Measurements from ENCODE around the gene ITGAV.

Gene ITGAV

GRCh38 chr2:186575302-186575701, 14.6 kb upstream of the ITGAV start:
- DNase-seq (ENCODE audit: low spot score): peak; percentile 37

GRCh38 chr2:186575856-186576255, 14.0 kb upstream of the ITGAV start:
- no peak for DNase-seq (ENCODE audit: low spot score)

- no peak for DNase-seq (ENCODE audit: low spot score)
These were observed 13.2 kb upstream of the ITGAV start for GRCh38 chr2:186576614-186577013.

- no peak for DNase-seq (ENCODE audit: low spot score)
These were observed 7.2 kb upstream of the ITGAV start for GRCh38 chr2:186582698-186583097.

- DNase-seq (ENCODE audit: low spot score): no peak
These were observed 5.8 kb upstream of the ITGAV start for GRCh38 chr2:186584053-186584452.

- DNase-seq (ENCODE audit: low spot score): no peak
These were observed 1.4 kb upstream of the ITGAV start for GRCh38 chr2:186588421-186588820.

GRCh38 chr2:186588940-186589611, 780 bp upstream of the ITGAV start:
- no peak for DNase-seq (ENCODE audit: low spot score)

- DNase-seq (ENCODE audit: low spot score): peak; percentile 45
These were observed 498 bp downstream of the ITGAV start for GRCh38 chr2:186590350-186590758.

- DNase-seq (ENCODE audit: low spot score): peak; percentile 50
These were observed 1.1 kb downstream of the ITGAV start for GRCh38 chr2:186590759-186591505.

GRCh38 chr2:186591506-186591890, 1.6 kb downstream of the ITGAV start:
- DNase-seq (ENCODE audit: low spot score): no peak

GRCh38 chr2:186592137-186592875, 2.5 kb downstream of the ITGAV start:
- no peak for DNase-seq (ENCODE audit: low spot score)

- DNase-seq (ENCODE audit: low spot score): no peak
These were observed 3.7 kb downstream of the ITGAV start for GRCh38 chr2:186593523-186593922.

GRCh38 chr2:186594001-186594722, 4.3 kb downstream of the ITGAV start:
- DNase-seq (ENCODE audit: low spot score): peak; percentile 63

GRCh38 chr2:186595219-186595618, 5.4 kb downstream of the ITGAV start:
- DNase-seq (ENCODE audit: low spot score): no peak

GRCh38 chr2:186599186-186599778, 9.4 kb downstream of the ITGAV start:
- no peak for DNase-seq (ENCODE audit: low spot score)

- DNase-seq (ENCODE audit: low spot score): no peak
These were observed 13.4 kb downstream of the ITGAV start for GRCh38 chr2:186603286-186603685.

GRCh38 chr2:186605041-186605440, 15.2 kb downstream of the ITGAV start:
- DNase-seq (ENCODE audit: low spot score): no peak

GRCh38 chr2:186607660-186608324, 17.9 kb downstream of the ITGAV start:
- no peak for DNase-seq (ENCODE audit: low spot score)

- DNase-seq (ENCODE audit: low spot score): no peak
These were observed 20.9 kb downstream of the ITGAV start for GRCh38 chr2:186610785-186611184.

- DNase-seq (ENCODE audit: low spot score): no peak
These were observed 21.7 kb downstream of the ITGAV start for GRCh38 chr2:186611526-186611925.

GRCh38 chr2:186612026-186612425, 22.2 kb downstream of the ITGAV start:
- no peak for DNase-seq (ENCODE audit: low spot score)
